T-helper 9 cell (primary cell): ENCODE results near the gene SNRNP25.
"Not testable (repeated sequence)": the region's sequence is repeated elsewhere in the genome, so short reads cannot be mapped to it uniquely, and the experiment has no call there.

Source experiments
- DNase-seq: peaks from one replicate; pipeline ENCODE4 v3.0.0-alpha.2; 2020

The SNRNP25 gene

DNA sequence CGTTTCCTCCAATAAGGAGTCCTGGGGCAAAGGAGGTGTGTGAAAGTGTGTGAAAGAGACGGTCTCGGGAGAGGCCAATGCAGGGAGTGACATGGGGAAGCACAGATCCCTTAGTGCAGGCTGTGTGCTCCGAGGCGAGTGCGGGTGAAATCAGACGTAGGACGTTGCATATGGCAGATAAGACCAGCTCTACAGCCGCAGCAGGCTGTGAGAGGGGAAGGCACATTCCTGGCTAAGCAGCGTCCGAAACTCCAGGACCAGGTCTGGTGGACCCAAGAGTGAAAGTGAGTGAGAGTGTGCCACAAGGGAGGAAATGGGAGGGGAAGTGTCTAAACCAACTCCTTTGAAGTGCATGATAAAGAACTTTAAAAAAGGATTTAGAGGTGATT, 11.6 kb upstream of the SNRNP25 start:
- no peak for DNase-seq

DNA sequence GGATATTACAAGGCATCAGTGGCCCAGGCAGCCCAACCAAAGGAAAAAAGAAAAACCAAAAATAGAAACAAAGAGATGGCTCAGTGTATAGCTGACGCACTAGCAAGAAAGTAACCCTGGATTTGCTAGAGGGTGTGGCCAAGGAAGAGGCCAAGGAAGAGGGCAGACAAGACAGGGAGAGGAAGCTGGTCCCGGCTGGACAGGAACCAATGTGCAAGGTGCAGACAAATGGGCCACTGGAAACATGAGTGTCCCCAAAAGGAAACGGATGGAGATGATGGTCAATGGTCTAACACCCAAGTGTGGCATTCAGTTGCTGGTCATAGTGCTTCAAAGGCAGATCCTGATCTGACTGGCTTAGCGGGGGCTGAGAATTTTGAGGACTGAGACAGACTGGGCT, 10.9 kb upstream of the SNRNP25 start:
- DNase-seq = no peak

DNA sequence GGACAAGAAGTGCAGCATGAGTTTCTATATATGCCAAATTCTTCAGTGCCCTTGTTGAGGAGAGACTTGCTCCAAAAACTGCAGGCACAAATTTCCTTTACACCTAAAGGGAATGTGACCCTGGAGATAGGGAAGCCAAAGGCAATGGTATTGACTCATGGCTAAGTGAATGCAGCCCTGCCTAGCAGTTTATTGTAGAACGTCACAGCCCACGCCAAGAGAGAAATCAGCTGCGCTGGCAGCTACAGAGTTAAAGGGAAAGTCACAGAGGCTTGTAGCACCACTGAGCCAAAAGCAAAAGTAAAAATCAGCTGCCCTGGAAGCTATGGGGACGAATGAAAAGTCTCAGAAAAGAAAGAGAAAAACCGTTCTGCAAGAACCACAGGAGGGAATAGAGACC, 10.3 kb upstream of the SNRNP25 start:
- DNase-seq = no peak

- no peak for DNase-seq
Observed at GRCh38 chr16:44655-45054, 9.0 kb upstream of the SNRNP25 start.

GRCh38 chr16:45454-45853, 8.2 kb upstream of the SNRNP25 start:
- DNase-seq = no peak

DNA sequence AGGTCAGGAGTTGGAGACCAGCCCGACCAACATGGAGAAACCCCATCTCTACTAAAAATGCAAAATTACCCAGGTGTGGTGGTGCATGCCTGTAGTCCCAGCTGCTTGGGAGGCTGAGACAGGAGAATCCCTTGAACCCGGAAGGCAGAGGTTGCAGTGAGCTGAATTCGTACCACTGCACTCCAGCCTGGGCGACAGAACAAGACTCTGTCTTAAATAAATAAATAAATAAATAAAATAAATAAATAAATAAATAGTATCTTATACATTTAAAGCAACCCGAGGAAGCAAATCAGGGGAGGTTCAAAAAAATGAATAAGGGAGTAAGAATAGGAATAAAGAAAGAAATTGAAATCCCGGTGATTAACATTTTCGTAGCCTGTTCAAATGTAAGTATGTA, 7.1 kb upstream of the SNRNP25 start:
- not testable (repeated sequence) for DNase-seq

GRCh38 chr16:47234-47633, 6.4 kb upstream of the SNRNP25 start:
- DNase-seq = no peak

- DNase-seq = no peak
Observed at GRCh38 chr16:50769-51591, 2.6 kb upstream of the SNRNP25 start.

GRCh38 chr16:54237-54581, 581 bp downstream of the SNRNP25 start:
- DNase-seq = no peak

DNA sequence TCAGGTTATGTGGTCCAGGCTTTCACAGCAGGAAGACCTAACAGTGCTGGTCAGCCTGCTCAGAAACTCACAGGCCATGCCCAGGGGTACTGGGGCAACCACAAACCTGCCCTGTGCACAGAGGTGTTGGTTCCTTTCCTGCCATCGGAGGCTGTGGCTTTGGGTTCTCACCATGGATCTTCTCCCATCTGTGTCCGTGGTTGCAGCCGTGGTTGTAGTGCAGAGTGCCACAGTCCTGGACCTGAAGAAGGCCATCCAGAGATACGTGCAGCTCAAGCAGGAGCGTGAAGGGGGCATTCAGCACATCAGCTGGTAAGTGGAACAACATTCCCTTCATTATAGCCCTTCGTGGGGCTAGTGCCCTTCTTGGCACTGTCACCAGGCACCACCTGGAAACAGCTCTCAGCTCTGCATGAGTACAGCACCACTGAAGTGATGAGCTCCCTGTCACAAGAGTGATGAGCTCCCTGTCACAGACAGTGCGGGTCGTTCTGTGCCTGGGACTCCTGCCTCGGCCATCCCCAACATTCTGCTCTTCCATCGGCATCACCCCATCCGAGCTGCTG, 2.0 kb downstream of the SNRNP25 start:
- no peak for DNase-seq

- DNase-seq = no peak
Observed at GRCh38 chr16:56231-56927, 2.8 kb downstream of the SNRNP25 start.

GRCh38 chr16:57711-58110, 4.1 kb downstream of the SNRNP25 start:
- DNase-seq = no peak

- no peak for DNase-seq
Observed at GRCh38 chr16:58491-59439, 5.1 kb downstream of the SNRNP25 start.

DNA sequence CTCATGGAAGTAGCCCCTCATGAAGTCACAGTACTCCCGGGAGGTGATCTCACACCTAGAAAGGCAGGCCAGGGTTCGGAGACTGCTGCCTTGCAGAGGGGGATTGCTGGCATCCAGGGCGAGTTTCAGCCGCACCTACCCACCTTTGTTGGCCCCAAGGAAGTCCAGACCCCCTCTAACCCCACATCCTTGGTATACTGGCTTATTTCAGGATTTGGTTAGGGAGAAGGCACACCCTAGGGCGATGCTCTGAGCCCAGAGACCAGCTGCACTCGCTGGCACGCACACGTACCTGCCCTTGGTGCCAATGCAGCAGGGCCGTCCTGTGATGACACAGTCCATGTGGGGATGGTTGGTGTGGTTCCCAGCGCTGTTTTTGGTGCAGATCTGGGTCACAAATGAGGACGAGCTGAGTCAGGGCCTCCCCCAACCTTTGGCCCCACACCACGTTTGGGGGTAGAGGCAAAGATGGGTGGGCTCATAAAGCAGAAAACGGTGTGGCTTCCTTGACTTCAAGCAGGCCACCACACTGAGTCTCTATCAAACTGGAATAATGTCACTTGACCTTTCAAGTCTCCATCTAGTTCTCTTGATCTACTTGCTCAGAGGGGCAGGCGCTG, 5.9 kb downstream of the SNRNP25 start:
- no peak for DNase-seq

DNA sequence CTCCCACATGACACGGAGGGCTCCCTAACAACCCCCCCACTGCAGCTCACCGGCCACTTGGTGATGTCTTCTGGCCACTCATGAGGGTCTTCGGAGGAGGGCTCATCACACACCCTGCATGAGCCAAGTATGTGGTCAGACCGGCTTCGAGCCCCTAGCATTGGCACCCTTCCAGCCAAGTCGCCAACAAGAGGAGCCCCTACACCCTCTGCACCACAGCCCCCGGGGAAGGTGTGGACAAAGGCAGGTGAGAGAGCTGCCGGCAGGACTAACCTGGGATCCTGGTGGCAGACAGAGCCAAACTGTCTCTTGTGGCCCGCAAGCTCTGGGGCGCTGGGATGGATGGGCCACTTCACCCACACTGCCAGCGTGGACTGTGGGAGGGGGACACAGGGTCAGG, 6.5 kb downstream of the SNRNP25 start:
- DNase-seq = no peak

DNA sequence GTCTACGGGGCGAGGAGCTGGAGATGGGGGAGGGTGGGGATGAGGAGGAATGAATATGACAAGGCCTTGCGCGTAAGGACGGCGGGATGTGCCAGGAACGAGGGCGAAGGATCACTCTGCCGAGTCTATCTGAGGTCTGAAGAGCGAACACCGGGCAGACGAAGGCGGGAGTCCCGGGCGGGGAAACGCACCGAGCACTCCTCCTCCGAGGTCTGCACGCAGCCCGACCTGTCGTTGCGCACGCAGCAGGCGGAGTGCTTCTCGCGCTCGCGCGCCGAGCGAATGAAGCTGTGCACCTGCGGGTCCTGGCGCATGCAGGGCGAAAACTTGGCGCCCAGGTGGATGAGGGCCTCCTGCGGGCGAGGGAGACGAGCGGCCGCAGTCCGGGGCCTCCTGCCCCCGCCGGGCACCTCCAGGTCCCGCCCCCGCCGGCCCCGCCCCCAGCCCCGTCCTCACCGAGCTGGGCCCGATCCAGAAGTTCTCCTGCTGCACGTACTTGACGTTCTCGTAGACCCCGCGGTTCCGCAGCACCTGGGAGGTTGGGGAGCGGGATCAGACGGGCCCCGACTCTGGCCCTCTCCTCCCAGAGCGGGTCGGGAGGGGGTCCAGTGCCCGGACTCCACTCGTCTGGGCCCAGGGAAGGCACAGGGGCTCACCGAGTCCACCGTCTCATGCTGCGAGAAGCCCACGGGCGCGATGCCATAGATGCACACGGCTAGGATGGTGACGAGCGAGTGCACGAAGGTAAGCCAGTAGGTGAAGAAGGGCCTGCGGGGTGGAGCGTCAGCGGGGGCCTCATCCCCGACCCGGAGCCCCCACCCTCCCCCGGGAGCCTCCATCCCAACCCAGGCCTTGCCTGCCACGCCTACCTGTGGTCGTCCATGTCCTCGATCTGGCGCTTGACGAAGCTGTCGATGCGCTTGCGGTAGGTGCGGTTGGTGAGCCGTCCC, 7.6 kb downstream of the SNRNP25 start:
- DNase-seq = no peak

DNA sequence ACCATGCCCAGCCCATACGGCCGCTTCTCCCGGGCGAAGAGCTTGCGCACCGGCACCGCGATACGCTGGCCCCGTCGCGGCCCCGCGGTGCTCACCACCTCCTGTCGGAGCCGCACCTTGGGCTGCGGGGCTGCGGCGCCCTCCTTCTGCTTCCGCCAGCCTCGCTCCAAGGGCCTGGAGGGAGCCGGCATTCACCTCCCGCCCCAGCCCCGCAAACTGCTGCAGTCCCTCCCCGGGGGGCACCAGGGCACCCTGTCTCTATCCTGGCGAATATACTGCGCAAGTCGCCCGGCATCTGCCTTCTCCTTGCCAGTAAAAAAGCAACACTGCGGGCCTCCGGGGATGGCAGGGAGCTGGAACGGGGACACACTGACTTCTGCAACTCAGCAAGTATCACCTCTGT, 8.3 kb downstream of the SNRNP25 start:
- DNase-seq = no peak

DNA sequence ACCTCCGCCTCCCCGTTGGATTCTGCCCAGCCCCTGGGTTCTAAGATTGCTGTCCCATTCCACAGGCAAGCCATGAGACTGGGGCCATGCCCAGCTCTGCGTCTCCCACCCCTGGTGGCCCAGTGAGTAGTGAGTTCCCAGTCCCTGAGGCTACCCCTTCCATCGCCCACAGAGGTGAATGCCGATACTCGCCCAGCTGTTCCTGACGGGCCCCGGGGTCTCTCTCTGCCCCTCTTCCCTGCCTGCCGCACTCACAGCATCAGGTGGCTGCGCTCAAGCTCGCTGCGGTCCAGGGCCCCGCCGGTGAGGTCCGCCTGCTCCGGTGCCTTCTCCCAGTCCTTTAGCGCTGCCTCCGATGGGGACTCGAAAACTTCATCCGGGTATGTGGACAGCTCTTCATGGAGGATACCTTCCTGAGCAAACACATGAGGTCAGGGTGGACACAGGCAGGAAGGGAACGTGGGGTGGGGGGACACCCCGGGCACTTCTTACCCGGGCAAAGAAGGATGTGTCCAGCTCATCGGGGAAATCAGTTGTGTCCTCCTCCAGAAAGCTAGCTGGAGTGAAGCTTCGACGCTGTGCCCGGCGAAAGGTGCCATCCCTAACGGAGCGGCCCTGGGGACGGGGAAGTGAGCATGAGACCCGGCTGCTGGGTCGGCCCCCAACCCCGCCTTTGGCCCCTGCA, 8.8 kb downstream of the SNRNP25 start:
- no peak for DNase-seq

GRCh38 chr16:62968-63391, 9.4 kb downstream of the SNRNP25 start:
- no peak for DNase-seq

GRCh38 chr16:63466-63865, 9.8 kb downstream of the SNRNP25 start:
- DNase-seq = no peak
